ENCODE data around the gene FOXP2.
"Not testable (repeated sequence)": the region's sequence is repeated elsewhere in the genome, so short reads cannot be mapped to it uniquely, and the experiment has no call there.

FOXP2 gene

GRCh38 chr7:114567416-114567815 lies 152.8 kb downstream of the FOXP2 start:
- H3K4me3 ChIP-seq (ENCODE audit: low read depth in 1 of 5, low read length in 5 of 5), result no peak overlapping the region
- no peaks in the 10 kb centered on the region for H3K4me1 ChIP-seq (ENCODE audit: control insufficient read depth in 5 of 5, insufficient read depth in 5 of 5, low read length in 5 of 5)
- no peaks in the 10 kb centered on the region for H3K36me3 ChIP-seq (ENCODE audit: control insufficient read depth in 5 of 5, insufficient read depth in 5 of 5, low read length in 5 of 5)
- H3K27ac ChIP-seq (ENCODE audit: low read depth, low read length), result no peak overlapping the region
- no peaks in the 10 kb centered on the region for H3K9me3 ChIP-seq (ENCODE audit: control insufficient read depth in 5 of 5, low read length in 5 of 5)
- H3K9ac ChIP-seq (ENCODE audit: low read length in 5 of 5), result no peak overlapping the region
- H3K27me3 ChIP-seq (ENCODE audit: control insufficient read depth in 5 of 5, insufficient read depth in 4 of 5, low read length in 5 of 5), result no peaks in the 10 kb centered on the region

GRCh38 chr7:114569220-114569619 lies 154.6 kb downstream of the FOXP2 start:
- H3K36me3 ChIP-seq (ENCODE audit: control insufficient read depth in 5 of 5, insufficient read depth in 5 of 5, low read length in 5 of 5), result no peaks in the 10 kb centered on the region
- H3K9ac ChIP-seq (ENCODE audit: low read length in 5 of 5), result no peak overlapping the region
- no peaks in the 10 kb centered on the region for H3K9me3 ChIP-seq (ENCODE audit: control insufficient read depth in 5 of 5, low read length in 5 of 5)
- H3K4me1 ChIP-seq (ENCODE audit: control insufficient read depth in 5 of 5, insufficient read depth in 5 of 5, low read length in 5 of 5), result no peaks in the 10 kb centered on the region
- no peaks in the 10 kb centered on the region for H3K27me3 ChIP-seq (ENCODE audit: control insufficient read depth in 5 of 5, insufficient read depth in 4 of 5, low read length in 5 of 5)
- no peak overlapping the region for H3K4me3 ChIP-seq (ENCODE audit: low read depth in 1 of 5, low read length in 5 of 5)
- no peak overlapping the region for H3K27ac ChIP-seq (ENCODE audit: low read depth, low read length)

GRCh38 chr7:114574384-114574783 lies 159.8 kb downstream of the FOXP2 start:
- Histone ChIP-seq H3K27me3 (ENCODE audit: control insufficient read depth in 5 of 5, insufficient read depth in 4 of 5, low read length in 5 of 5) (no peaks in the 10 kb centered on the region), H3K4me1 (ENCODE audit: control insufficient read depth in 5 of 5, insufficient read depth in 5 of 5, low read length in 5 of 5) (peaks cover 0 to 3% (median 0%) of the 10 kb centered on the region in 5 donors), H3K9me3 (ENCODE audit: control insufficient read depth in 5 of 5, low read length in 5 of 5) (no peaks in the 10 kb centered on the region), H3K27ac (ENCODE audit: low read depth, low read length) (no peak overlapping the region), H3K36me3 (ENCODE audit: control insufficient read depth in 5 of 5, insufficient read depth in 5 of 5, low read length in 5 of 5) (no peaks in the 10 kb centered on the region), H3K9ac (ENCODE audit: low read length in 5 of 5) (no peak overlapping the region), H3K4me3 (ENCODE audit: low read depth in 1 of 5, low read length in 5 of 5) (no peak overlapping the region)

- H3K9ac ChIP-seq (ENCODE audit: low read length in 5 of 5), result no peak overlapping the region
- H3K4me3 ChIP-seq (ENCODE audit: low read depth in 1 of 5, low read length in 5 of 5), result no peak overlapping the region
- H3K27me3 ChIP-seq (ENCODE audit: control insufficient read depth in 5 of 5, insufficient read depth in 4 of 5, low read length in 5 of 5), result no peaks in the 10 kb centered on the region
- no peak overlapping the region for H3K27ac ChIP-seq (ENCODE audit: low read depth, low read length)
- no peaks in the 10 kb centered on the region for H3K36me3 ChIP-seq (ENCODE audit: control insufficient read depth in 5 of 5, insufficient read depth in 5 of 5, low read length in 5 of 5)
- H3K4me1 ChIP-seq (ENCODE audit: control insufficient read depth in 5 of 5, insufficient read depth in 5 of 5, low read length in 5 of 5), result peaks cover 0 to 3% (median 0%) of the 10 kb centered on the region in 5 donors
- no peaks in the 10 kb centered on the region for H3K9me3 ChIP-seq (ENCODE audit: control insufficient read depth in 5 of 5, low read length in 5 of 5)
These were observed 160.5 kb downstream of the FOXP2 start for GRCh38 chr7:114575098-114575497.

- not testable (repeated sequence) for H3K27ac ChIP-seq (ENCODE audit: low read depth, low read length); H3K9ac ChIP-seq (ENCODE audit: low read length in 5 of 5); H3K9me3 ChIP-seq (ENCODE audit: control insufficient read depth in 5 of 5, low read length in 5 of 5); H3K27me3 ChIP-seq (ENCODE audit: control insufficient read depth in 5 of 5, insufficient read depth in 4 of 5, low read length in 5 of 5); H3K4me1 ChIP-seq (ENCODE audit: control insufficient read depth in 5 of 5, insufficient read depth in 5 of 5, low read length in 5 of 5); H3K36me3 ChIP-seq (ENCODE audit: control insufficient read depth in 5 of 5, insufficient read depth in 5 of 5, low read length in 5 of 5); H3K4me3 ChIP-seq (ENCODE audit: low read depth in 1 of 5, low read length in 5 of 5)
These were observed 166.3 kb downstream of the FOXP2 start for GRCh38 chr7:114580963-114581362.

- H3K9ac ChIP-seq (ENCODE audit: low read length in 5 of 5), result no peak overlapping the region
- H3K4me1 ChIP-seq (ENCODE audit: control insufficient read depth in 5 of 5, insufficient read depth in 5 of 5, low read length in 5 of 5), result no peaks in the 10 kb centered on the region
These were observed 173.9 kb downstream of the FOXP2 start for GRCh38 chr7:114588506-114588905.

GRCh38 chr7:114589436-114589835 lies 174.8 kb downstream of the FOXP2 start:
- no peak overlapping the region for H3K4me3 ChIP-seq (ENCODE audit: low read depth in 1 of 5, low read length in 5 of 5)
- H3K27ac ChIP-seq (ENCODE audit: low read depth, low read length), result no peak overlapping the region
- H3K4me1 ChIP-seq (ENCODE audit: control insufficient read depth in 5 of 5, insufficient read depth in 5 of 5, low read length in 5 of 5), result no peaks in the 10 kb centered on the region
- no peaks in the 10 kb centered on the region for H3K27me3 ChIP-seq (ENCODE audit: control insufficient read depth in 5 of 5, insufficient read depth in 4 of 5, low read length in 5 of 5)
- H3K9ac ChIP-seq (ENCODE audit: low read length in 5 of 5), result no peak overlapping the region
- H3K9me3 ChIP-seq (ENCODE audit: control insufficient read depth in 5 of 5, low read length in 5 of 5), result no peaks in the 10 kb centered on the region
- H3K36me3 ChIP-seq (ENCODE audit: control insufficient read depth in 5 of 5, insufficient read depth in 5 of 5, low read length in 5 of 5), result no peaks in the 10 kb centered on the region

More at GRCh38 chr7:114588506-114588905, 173.9 kb downstream of the FOXP2 start:
- no peak overlapping the region for H3K27ac ChIP-seq (ENCODE audit: low read depth, low read length)
- H3K4me3 ChIP-seq (ENCODE audit: low read depth in 1 of 5, low read length in 5 of 5), result no peak overlapping the region
- H3K36me3 ChIP-seq (ENCODE audit: control insufficient read depth in 5 of 5, insufficient read depth in 5 of 5, low read length in 5 of 5), result no peaks in the 10 kb centered on the region
- H3K9me3 ChIP-seq (ENCODE audit: control insufficient read depth in 5 of 5, low read length in 5 of 5), result no peaks in the 10 kb centered on the region
- H3K27me3 ChIP-seq (ENCODE audit: control insufficient read depth in 5 of 5, insufficient read depth in 4 of 5, low read length in 5 of 5), result no peaks in the 10 kb centered on the region

- H3K27ac ChIP-seq (ENCODE audit: low read depth, low read length), result no peak overlapping the region
- H3K9me3 ChIP-seq (ENCODE audit: control insufficient read depth in 5 of 5, low read length in 5 of 5), result no peaks in the 10 kb centered on the region
- no peak overlapping the region for H3K9ac ChIP-seq (ENCODE audit: low read length in 5 of 5)
- H3K27me3 ChIP-seq (ENCODE audit: control insufficient read depth in 5 of 5, insufficient read depth in 4 of 5, low read length in 5 of 5), result no peaks in the 10 kb centered on the region
- no peaks in the 10 kb centered on the region for H3K4me1 ChIP-seq (ENCODE audit: control insufficient read depth in 5 of 5, insufficient read depth in 5 of 5, low read length in 5 of 5)
- no peak overlapping the region for H3K4me3 ChIP-seq (ENCODE audit: low read depth in 1 of 5, low read length in 5 of 5)
- H3K36me3 ChIP-seq (ENCODE audit: control insufficient read depth in 5 of 5, insufficient read depth in 5 of 5, low read length in 5 of 5), result no peaks in the 10 kb centered on the region
These were observed 175.7 kb downstream of the FOXP2 start for GRCh38 chr7:114590298-114590697.

GRCh38 chr7:114598946-114599345 lies 184.3 kb downstream of the FOXP2 start:
- Histone ChIP-seq H3K9me3 (ENCODE audit: control insufficient read depth in 5 of 5, low read length in 5 of 5) (no peaks in the 10 kb centered on the region), H3K9ac (ENCODE audit: low read length in 5 of 5) (no peak overlapping the region), H3K4me3 (ENCODE audit: low read depth in 1 of 5, low read length in 5 of 5) (no peak overlapping the region), H3K4me1 (ENCODE audit: control insufficient read depth in 5 of 5, insufficient read depth in 5 of 5, low read length in 5 of 5) (no peaks in the 10 kb centered on the region), H3K36me3 (ENCODE audit: control insufficient read depth in 5 of 5, insufficient read depth in 5 of 5, low read length in 5 of 5) (no peaks in the 10 kb centered on the region), H3K27ac (ENCODE audit: low read depth, low read length) (no peak overlapping the region), H3K27me3 (ENCODE audit: control insufficient read depth in 5 of 5, insufficient read depth in 4 of 5, low read length in 5 of 5) (no peaks in the 10 kb centered on the region)

- Histone ChIP-seq H3K4me1 (ENCODE audit: control insufficient read depth in 5 of 5, insufficient read depth in 5 of 5, low read length in 5 of 5) (no peaks in the 10 kb centered on the region), H3K27ac (ENCODE audit: low read depth, low read length) (no peak overlapping the region), H3K9me3 (ENCODE audit: control insufficient read depth in 5 of 5, low read length in 5 of 5) (no peaks in the 10 kb centered on the region), H3K9ac (ENCODE audit: low read length in 5 of 5) (no peak overlapping the region), H3K27me3 (ENCODE audit: control insufficient read depth in 5 of 5, insufficient read depth in 4 of 5, low read length in 5 of 5) (no peaks in the 10 kb centered on the region), H3K36me3 (ENCODE audit: control insufficient read depth in 5 of 5, insufficient read depth in 5 of 5, low read length in 5 of 5) (peaks cover 0 to 3% (median 0%) of the 10 kb centered on the region in 5 donors), H3K4me3 (ENCODE audit: low read depth in 1 of 5, low read length in 5 of 5) (no peak overlapping the region)
These were observed 191.5 kb downstream of the FOXP2 start for GRCh38 chr7:114606100-114606499.

GRCh38 chr7:114608822-114609221 lies 194.2 kb downstream of the FOXP2 start:
- H3K9me3 ChIP-seq (ENCODE audit: control insufficient read depth in 5 of 5, low read length in 5 of 5); H3K36me3 ChIP-seq (ENCODE audit: control insufficient read depth in 5 of 5, insufficient read depth in 5 of 5, low read length in 5 of 5); H3K9ac ChIP-seq (ENCODE audit: low read length in 5 of 5); H3K4me1 ChIP-seq (ENCODE audit: control insufficient read depth in 5 of 5, insufficient read depth in 5 of 5, low read length in 5 of 5); H3K27me3 ChIP-seq (ENCODE audit: control insufficient read depth in 5 of 5, insufficient read depth in 4 of 5, low read length in 5 of 5); H3K27ac ChIP-seq (ENCODE audit: low read depth, low read length); H3K4me3 ChIP-seq (ENCODE audit: low read depth in 1 of 5, low read length in 5 of 5): not testable (repeated sequence)
